GM21576 (cell line): ENCODE results near the gene TEX2.
"Not testable (repeated sequence)": the region's sequence is repeated elsewhere in the genome, so short reads cannot be mapped to it uniquely, and the experiment has no call there.

Experiments
- ATAC-seq: cut with Tn5 transposase; IDR thresholded peaks from one replicate; pipeline ENCODE4 v1.9.1; 2021; ENCODE audit warnings: mild to moderate bottlenecking, moderate library complexity; ENCODE audit not compliant: unreplicated experiment

Gene TEX2

DNA sequence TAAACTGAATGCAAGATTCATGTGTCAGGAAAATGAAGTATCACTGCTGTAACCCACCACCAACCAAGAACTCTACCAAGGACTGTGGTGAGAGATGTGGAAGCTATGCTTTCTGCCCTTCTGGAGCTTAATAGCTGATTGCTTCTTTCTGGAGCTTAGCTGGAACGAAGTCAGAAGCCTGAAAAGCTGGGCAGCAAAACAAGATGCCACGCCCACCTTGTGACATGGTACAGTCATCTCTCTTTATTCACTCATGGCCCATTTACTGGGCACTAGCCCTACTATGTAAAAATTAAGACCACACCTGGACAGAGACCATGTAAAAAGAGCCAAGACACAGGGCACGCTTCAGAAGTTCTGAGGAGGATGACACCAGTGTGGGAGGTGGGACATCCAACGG is 48.1 kb downstream of the TEX2 start:
- no peak for ATAC-seq

- ATAC-seq, result no peak
These were observed 48.9 kb downstream of the TEX2 start for GRCh38 chr17:64213995-64214811.

- ATAC-seq, result no peak
These were observed 50.9 kb downstream of the TEX2 start for GRCh38 chr17:64212122-64212521.

- ATAC-seq, result no peak
These were observed 53.1 kb downstream of the TEX2 start for GRCh38 chr17:64209983-64210382.

DNA sequence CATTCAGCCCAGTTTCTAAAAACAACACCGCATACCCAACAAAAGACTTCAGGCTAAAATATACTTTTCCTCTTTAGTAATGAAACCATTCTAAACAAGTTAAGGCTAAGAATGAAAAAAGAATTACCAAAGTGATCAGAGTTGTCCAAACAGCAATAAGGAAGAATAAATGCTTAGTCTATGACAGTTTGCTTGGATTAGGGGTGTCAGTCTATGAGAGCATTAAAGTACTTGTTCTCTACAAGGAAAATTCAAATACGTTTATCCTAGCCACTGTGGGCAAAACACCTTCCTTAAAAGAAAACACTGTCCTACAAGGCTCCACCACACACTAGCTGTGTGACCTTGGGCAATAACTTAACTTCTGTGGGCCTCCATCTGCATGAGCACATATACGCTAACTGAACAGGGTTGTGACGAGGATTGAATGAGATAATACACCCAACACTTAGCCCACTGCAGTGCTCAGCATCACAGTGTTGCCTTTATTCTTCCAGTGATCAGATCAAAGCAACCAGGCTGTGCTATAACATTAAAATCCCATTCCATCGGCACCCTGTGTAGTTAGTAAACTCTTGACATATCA is 53.6 kb downstream of the TEX2 start:
- ATAC-seq, result no peak

- not testable (repeated sequence) for ATAC-seq
These were observed 54.4 kb downstream of the TEX2 start for GRCh38 chr17:64208656-64209055.

- ATAC-seq, result no peak
These were observed 57.3 kb downstream of the TEX2 start for GRCh38 chr17:64205804-64206203.

GRCh38 chr17:64203630-64204029 is 59.4 kb downstream of the TEX2 start:
- ATAC-seq, result no peak

DNA sequence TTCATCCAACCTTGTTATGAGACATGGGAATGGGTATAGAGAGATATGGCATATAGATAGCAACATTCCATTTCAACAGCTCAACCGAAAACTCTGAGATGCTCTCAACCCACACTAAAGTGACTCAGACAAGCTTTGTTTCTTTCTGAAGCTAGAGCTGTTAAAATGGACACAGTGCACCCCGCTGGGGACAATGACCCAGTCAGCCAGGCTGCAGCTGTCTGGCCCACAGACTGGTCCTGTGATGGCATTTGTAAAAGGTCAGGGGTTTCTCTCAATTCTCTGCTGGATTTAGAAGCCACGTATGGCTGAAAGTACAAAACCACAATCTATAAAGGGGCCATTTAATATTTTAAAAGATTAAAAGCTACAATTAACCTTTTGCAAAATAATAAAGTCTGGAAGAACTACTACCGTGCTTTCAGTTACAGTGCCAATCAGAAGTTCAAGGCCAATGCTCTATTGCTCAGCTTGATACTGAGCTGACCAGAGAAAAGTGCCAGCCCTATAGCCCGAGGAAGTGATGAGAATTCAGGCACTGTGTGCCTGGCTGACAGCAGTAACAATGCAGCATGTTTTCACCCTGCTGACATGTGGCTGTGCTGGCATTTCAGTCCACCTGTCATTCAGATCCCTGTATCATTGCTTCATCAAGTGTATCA is 60.2 kb downstream of the TEX2 start:
- no peak for ATAC-seq

DNA sequence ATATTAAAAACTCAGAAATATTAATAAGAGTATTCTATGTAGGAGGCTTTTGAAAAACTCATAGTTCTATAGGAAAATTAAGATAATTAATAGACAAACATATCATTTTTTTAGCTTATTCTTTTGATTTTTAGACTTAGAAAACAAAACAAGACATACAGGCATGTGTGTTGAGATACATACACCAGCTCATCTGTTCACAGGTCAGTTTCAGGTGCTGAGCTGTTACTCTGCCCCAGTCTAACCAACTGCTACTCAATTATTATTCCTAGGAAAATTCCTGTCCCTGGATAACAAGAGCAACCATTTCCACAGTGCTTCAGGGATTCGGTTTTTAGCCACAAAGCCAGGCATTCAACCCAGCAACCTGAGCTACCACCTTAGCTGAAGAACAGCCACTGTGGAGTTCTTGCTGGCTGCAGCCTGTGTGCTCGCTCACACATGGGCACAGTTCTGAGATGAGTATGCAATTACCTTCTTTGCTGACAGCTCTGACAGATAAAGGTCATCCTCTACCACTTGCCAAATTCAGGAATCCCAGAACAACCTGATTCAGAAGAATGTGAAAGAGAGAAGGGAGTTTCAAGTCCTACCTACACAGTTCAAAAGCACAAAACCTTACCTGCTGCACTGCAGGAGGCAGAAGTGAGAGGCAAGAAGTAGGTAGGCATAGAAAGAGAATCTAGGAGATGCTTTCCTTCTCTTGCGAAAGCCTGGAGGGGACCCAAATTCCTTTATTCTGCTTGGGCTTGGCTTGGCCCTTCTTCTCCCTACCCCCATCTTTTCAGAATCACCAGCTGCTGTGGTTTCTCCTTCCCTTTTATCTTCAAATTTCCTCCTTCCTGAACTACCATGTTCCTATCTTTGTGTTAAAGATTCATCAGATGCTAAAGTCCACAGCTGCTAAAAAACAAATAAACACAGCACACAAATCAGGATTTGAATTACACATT is 62.7 kb downstream of the TEX2 start:
- peak; percentile 46 for ATAC-seq

- no peak for ATAC-seq
These were observed 64.5 kb downstream of the TEX2 start for GRCh38 chr17:64198331-64199090.

DNA sequence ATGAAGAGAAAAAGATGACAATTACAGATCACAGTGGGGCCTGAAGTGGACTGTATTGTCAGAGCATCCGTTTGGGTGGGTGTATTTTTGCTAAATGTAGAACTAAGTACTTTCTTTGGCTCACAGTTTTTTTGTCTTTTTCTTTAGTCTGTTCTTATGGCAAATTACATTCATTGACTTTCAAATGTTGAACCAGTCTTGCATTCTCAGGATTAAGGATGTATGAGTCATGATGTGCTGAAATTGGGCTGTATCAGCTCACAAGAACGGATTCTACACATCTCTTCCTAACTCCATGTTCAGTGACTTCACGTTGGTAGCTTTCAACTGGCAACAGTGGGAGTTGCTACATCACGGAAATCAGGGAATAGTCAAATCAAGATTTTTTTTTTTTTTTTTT is 66.5 kb downstream of the TEX2 start:
- ATAC-seq, result no peak

GRCh38 chr17:64193561-64193960 is 69.5 kb downstream of the TEX2 start:
- no peak for ATAC-seq

DNA sequence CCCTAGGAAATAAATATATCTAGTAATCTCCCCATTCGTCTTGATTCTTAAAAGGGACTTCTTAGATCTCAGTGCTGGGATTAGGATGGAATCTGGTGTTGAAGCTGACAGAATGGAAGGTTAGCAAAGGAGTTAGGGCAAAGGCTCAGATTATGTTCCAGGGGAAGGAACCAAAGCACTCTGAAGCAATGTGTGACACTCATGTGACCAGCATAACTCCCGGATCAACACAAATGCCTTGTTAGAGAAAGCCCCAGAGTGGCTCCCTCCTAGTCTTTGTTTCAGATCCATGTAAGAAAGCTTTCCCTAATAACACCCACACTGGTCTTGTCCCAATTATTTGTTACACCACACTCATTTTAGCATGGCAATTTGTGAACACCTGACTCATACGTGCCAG is 70.5 kb downstream of the TEX2 start:
- no peak for ATAC-seq

GRCh38 chr17:64190472-64190871 is 72.6 kb downstream of the TEX2 start:
- ATAC-seq, result no peak

DNA sequence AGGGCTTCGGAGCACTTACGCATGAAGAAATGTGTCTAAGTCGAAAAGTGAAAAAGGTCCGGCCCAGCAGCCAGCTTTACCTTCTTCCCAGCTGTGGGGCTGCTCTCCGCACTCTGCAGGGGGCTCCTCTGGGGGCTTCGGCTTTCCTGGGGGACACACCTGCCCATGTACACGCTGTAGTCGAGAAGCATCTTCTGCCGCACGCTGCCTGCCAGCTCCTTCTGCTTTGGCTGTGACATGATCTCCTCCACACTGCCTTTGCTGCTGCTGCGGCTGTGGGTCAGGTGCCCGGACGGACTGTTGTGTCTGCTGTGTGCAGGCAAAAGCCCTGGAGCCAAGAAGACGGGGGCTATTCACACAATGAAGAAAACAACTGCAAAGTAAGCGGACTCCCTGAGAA is 75.0 kb downstream of the TEX2 start:
- ATAC-seq, result no peak

DNA sequence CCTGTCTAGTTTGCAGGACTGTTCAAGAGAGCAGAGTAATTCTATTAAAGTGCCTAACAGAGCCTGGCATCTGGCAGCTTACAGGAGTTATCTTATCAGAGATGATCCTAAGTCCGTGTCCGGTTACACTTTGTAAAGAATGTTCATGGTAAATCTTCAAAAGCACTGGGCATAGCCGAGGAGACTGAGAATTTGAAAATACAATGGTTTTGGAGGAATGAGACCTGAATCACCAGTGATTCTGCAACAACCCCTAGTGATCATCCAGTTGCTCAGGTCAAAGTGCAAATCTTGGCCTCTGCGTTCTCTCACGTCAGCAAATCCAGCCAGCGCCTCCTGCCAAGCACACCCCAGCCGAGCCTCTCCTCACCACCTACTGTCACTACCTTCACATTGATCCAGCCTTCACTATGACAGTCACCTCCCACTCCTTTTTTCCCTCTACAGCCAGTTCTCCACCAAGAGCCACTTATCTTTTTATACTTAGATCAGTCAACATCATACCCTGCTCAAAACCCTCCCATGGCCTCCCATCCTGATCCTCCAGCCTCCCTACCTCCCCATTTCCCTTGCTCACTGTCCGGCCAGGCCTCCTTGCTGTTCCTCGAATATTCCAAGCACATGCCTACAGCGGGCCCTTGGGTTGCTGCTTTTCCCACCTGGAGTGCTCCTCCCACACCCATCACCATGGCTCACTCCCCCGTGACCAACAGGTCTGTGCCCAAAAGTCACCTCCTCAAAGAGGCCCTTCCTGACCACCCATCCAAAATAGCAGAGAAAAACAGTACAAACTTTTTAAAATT is 75.8 kb downstream of the TEX2 start:
- no peak for ATAC-seq

DNA sequence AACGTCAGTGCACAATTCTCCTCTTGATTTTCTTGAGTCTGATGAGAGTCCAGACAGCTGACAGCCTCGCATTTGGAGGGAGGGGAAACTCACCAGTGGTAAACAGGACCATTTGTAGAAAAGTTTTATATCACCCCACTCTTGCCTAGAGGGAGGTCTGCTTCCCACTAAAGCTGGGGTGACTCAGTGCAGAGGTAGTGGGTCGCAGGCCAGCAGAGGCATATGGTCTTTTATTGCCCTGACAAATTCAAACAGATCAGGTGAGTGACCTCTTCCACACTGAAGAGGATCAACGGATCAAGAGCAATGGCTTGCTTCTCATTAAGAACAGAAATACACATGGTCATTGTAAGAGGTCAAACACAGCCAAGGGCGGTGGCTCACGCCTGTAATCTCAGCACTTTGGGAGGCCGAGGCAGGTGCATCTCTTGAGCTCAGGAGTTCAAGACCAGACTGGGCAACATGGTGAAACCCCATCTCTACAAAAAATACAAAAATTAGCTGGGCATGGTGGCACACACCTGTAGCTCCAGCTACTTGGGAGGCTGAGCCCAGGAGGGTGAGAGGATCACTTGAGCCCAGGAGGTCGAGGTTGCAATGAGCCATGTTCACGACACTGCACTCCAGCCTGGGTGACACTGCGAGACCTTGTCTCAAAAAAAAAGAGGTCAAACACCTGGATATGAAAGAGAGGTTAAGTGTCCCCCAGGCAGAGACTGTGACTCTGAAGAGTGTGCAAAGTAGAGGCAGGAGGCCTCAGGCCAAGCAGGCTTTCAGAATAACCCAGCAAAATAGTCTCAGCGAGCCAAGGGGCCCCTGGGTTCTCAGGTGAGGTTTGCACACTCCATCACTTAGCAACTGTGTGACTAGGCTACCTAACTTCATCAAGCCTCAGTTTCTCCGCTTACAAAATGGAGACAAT is 76.6 kb downstream of the TEX2 start:
- ATAC-seq, result no peak
